Upper lobe of left lung (tissue), 4 donors: ENCODE results near the gene SLC6A19.

ENCODE experiments used
- EP300 ChIP-seq, 4 donors: sonication (generic); formaldehyde crosslinking; IDR thresholded peaks; one replicate each; pipeline ENCODE4 v1.5.1; 2017; ENCODE audit warnings: antibody characterized with exemption in 4 of 4, control low read depth in 2 of 4
- POLR2A ChIP-seq, 4 donors: fragments of 450-650 bp; IDR thresholded peaks; one replicate each; pipeline ENCODE4 v1.5.1; 2016 to 2017; ENCODE audit warnings: antibody characterized with exemption in 4 of 4, mild to moderate bottlenecking in 2 of 4
- POLR2AphosphoS5 ChIP-seq, 2 donors: sonication (generic); formaldehyde crosslinking; IDR thresholded peaks; one replicate each; pipeline ENCODE4 v1.5.1; 2017; ENCODE audit warnings: antibody characterized with exemption in 2 of 2
- TF ChIP-seq, protein P1 (sequence below), 6 experiments: fragments of 450-650 bp in 4 of 6; fragments of 200-600 bp in 2 of 6; sonication (generic) in 2 of 6; IDR thresholded peaks; one replicate each; pipeline ENCODE4 v1.5.1; 2016 to 2019; ENCODE audit warnings: antibody characterized with exemption in 6 of 6

- TF ChIP-seq, protein P1, sequence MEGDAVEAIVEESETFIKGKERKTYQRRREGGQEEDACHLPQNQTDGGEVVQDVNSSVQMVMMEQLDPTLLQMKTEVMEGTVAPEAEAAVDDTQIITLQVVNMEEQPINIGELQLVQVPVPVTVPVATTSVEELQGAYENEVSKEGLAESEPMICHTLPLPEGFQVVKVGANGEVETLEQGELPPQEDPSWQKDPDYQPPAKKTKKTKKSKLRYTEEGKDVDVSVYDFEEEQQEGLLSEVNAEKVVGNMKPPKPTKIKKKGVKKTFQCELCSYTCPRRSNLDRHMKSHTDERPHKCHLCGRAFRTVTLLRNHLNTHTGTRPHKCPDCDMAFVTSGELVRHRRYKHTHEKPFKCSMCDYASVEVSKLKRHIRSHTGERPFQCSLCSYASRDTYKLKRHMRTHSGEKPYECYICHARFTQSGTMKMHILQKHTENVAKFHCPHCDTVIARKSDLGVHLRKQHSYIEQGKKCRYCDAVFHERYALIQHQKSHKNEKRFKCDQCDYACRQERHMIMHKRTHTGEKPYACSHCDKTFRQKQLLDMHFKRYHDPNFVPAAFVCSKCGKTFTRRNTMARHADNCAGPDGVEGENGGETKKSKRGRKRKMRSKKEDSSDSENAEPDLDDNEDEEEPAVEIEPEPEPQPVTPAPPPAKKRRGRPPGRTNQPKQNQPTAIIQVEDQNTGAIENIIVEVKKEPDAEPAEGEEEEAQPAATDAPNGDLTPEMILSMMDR (IDR thresholded peaks at IDR 0.05): no peak
- TF ChIP-seq POLR2A (IDR thresholded peaks at IDR 0.05) (no peak), POLR2AphosphoS5 (IDR thresholded peaks at IDR 0.05) (no peak), EP300 (IDR thresholded peaks at IDR 0.05) (no peak)
Observed at GRCh38 chr5:1180096-1180495, 21.3 kb upstream of the SLC6A19 start.
